ENCODE results near the gene ELF2. TPM values are rescaled to one million over a fixed set of nuclear protein-coding genes. Genes with fewer than 3 reads are reported as not detected.

Gene ELF2
- total RNA-seq, 1 experiment from 2014 or later, result 44.6 TPM

GRCh38 chr4:139084804-139085093 lies 92.3 kb downstream of the ELF2 start:
- Mint-ChIP-seq H3K27ac (peak overlapping the region; percentile 96), H3K4me1 (peaks cover 30% of the 10 kb centered on the region), H3K36me3 (no peaks in the 10 kb centered on the region), H3K4me3 (peak overlapping the region; percentile 96), H3K9me3 (no peaks in the 10 kb centered on the region), H3K27me3 (ENCODE audit: low read depth) (no peaks in the 10 kb centered on the region; the same call in 1 of the 2 replicates)
- TF ChIP-seq AFF4 (CRISPR knock-in tag; IDR thresholded peaks at IDR 0.05; ENCODE audit: borderline replicate concordance) (no peak), ZNF416 (CRISPR knock-in tag; IDR thresholded peaks at IDR 0.05) (no peak), GABPB1 (CRISPR knock-in tag; IDR thresholded peaks at IDR 0.05) (no peak), NR2C2 (CRISPR knock-in tag; IDR thresholded peaks at IDR 0.05) (no peak), EMX1 (CRISPR knock-in tag; IDR thresholded peaks at IDR 0.05) (no peak), OVOL2 (CRISPR knock-in tag; IDR thresholded peaks at IDR 0.05; ENCODE audit: borderline replicate concordance) (no peak), ZNF423 (CRISPR knock-in tag; IDR thresholded peaks at IDR 0.05) (no peak), NFATC4 (CRISPR knock-in tag; IDR thresholded peaks at IDR 0.05) (no peak), FOXJ3 (CRISPR knock-in tag; IDR thresholded peaks at IDR 0.05; ENCODE audit: borderline replicate concordance) (no peak)
- TF ChIP-seq, protein P1, sequence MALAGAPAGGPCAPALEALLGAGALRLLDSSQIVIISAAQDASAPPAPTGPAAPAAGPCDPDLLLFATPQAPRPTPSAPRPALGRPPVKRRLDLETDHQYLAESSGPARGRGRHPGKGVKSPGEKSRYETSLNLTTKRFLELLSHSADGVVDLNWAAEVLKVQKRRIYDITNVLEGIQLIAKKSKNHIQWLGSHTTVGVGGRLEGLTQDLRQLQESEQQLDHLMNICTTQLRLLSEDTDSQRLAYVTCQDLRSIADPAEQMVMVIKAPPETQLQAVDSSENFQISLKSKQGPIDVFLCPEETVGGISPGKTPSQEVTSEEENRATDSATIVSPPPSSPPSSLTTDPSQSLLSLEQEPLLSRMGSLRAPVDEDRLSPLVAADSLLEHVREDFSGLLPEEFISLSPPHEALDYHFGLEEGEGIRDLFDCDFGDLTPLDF (CRISPR knock-in tag; IDR thresholded peaks at IDR 0.05), result no peak
- no peak for ATAC-seq
- ChIA-PET POLR2A (no interaction called here), CTCF (interaction anchor here (2.5 kb wide), 1 partner anchor 211 kb away, joined by 13 read pairs; no protein-coding TSS in a partner anchor)
- no peak for DNase-seq (ENCODE audit: low spot score)

- POLR2A ChIA-PET, result interaction anchor here (0.7 to 2.3 kb wide), 3 partner anchors 92 to 217 kb away, joined by 3 to 9 read pairs (median 4); partner anchors contain the start of genes ELF2, NAA15 and NDUFC1
- DNase-seq (ENCODE audit: low spot score), result peak; percentile 90
- CTCF ChIA-PET, result interaction anchor here (0.7 to 2.5 kb wide), 2 partner anchors 54 to 212 kb away, joined by 4 to 13 read pairs; no protein-coding TSS in a partner anchor
- Mint-ChIP-seq H3K27ac (peak overlapping the region; percentile 99), H3K4me3 (peak overlapping the region; percentile 96), H3K27me3 (ENCODE audit: low read depth) (no peaks in the 10 kb centered on the region; the same call in 1 of the 2 replicates), H3K9me3 (no peaks in the 10 kb centered on the region), H3K4me1 (peaks cover 30% of the 10 kb centered on the region), H3K36me3 (no peaks in the 10 kb centered on the region)
- ATAC-seq, result peak; percentile 63
- TF ChIP-seq, protein P2, sequence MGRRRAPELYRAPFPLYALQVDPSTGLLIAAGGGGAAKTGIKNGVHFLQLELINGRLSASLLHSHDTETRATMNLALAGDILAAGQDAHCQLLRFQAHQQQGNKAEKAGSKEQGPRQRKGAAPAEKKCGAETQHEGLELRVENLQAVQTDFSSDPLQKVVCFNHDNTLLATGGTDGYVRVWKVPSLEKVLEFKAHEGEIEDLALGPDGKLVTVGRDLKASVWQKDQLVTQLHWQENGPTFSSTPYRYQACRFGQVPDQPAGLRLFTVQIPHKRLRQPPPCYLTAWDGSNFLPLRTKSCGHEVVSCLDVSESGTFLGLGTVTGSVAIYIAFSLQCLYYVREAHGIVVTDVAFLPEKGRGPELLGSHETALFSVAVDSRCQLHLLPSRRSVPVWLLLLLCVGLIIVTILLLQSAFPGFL (CRISPR knock-in tag; IDR thresholded peaks at IDR 0.05; ENCODE audit: borderline replicate concordance), result no peak
- TF ChIP-seq CREB1 (CRISPR knock-in tag; IDR thresholded peaks at IDR 0.05) (0 out of 2 replicates have a peak, but pooled peaks have one; percentile 49), FOXP1 (CRISPR knock-in tag; IDR thresholded peaks at IDR 0.05; ENCODE audit: borderline replicate concordance) (peak; percentile 62), PRDM15 (CRISPR knock-in tag; IDR thresholded peaks at IDR 0.05) (0 out of 2 replicates have a peak, but pooled peaks have one; percentile 33), ZNF121 (CRISPR knock-in tag; IDR thresholded peaks at IDR 0.05) (peak; percentile 31; the same call in 1 of the 2 replicates), SMAD3 (CRISPR knock-in tag; IDR thresholded peaks at IDR 0.05; ENCODE audit: borderline replicate concordance) (0 out of 2 replicates have a peak, but pooled peaks have one; percentile 10), GABPB1 (CRISPR knock-in tag; IDR thresholded peaks at IDR 0.05) (peak; percentile 49; the same call in 1 of the 2 replicates), OVOL2 (CRISPR knock-in tag; IDR thresholded peaks at IDR 0.05; ENCODE audit: borderline replicate concordance) (no peak), FOXP4 (CRISPR knock-in tag; IDR thresholded peaks at IDR 0.05) (peak; percentile 79), ZNF138 (CRISPR knock-in tag; conservative IDR thresholded peaks at IDR 0.05) (0 out of 2 replicates have a peak, but pooled peaks have one; percentile 83)
- TF ChIP-seq, protein P3, sequence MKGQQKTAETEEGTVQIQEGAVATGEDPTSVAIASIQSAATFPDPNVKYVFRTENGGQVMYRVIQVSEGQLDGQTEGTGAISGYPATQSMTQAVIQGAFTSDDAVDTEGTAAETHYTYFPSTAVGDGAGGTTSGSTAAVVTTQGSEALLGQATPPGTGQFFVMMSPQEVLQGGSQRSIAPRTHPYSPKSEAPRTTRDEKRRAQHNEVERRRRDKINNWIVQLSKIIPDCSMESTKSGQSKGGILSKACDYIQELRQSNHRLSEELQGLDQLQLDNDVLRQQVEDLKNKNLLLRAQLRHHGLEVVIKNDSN (CRISPR knock-in tag; IDR thresholded peaks at IDR 0.05), result peak; percentile 41; the same call in 1 of the 2 replicates
Measured at GRCh38 chr4:139083956-139084803, 92.8 kb downstream of the ELF2 start.

Data from WTC11 (cell line).